SU-DHL-6 (cell line): ENCODE measurements around the gene KCNJ15.

Experiments
- H2AFZ ChIP-seq: fragments of 200-600 bp; sonication (generic); 2 replicates; pipeline ENCODE4 v1.6.1; 2014; ENCODE audit warnings: low read depth, mild to moderate bottlenecking, moderate library complexity, mixed read lengths, antibody characterized with exemption, low read length; ENCODE audit not compliant: severe bottlenecking
- H3F3A ChIP-seq: fragments of 200-600 bp; shearing (Covaris generic); 2 replicates; pipeline ENCODE4 v1.6.0; 2016; ENCODE audit warnings: antibody characterized with exemption, mild to moderate bottlenecking; ENCODE audit not compliant: insufficient read depth
- H3K27ac ChIP-seq: fragments of 200-600 bp; sonication (generic); 2 replicates; pipeline ENCODE4 v1.5.1; 2016; ENCODE audit warnings: low read depth, mild to moderate bottlenecking, low read length, moderate library complexity, mixed read lengths
- H3K27me3 ChIP-seq: fragments of 200-600 bp; sonication (generic), shearing (Covaris generic); 2 replicates; pipeline ENCODE4 v1.6.0; 2014; ENCODE audit warnings: mild to moderate bottlenecking, low read length
- H3K36me3 ChIP-seq: fragments of 200-600 bp; sonication (generic); 2 replicates; pipeline ENCODE4 v1.6.1; 2014; ENCODE audit warnings: mild to moderate bottlenecking, low read length, mixed read lengths
- H3K4me2 ChIP-seq: fragments of 300-600, 200-600 bp; shearing (Covaris generic), sonication (generic); 2 replicates; pipeline ENCODE4 v1.6.0; 2014; ENCODE audit warnings: low read length, low read depth, mild to moderate bottlenecking; ENCODE audit not compliant: poor library complexity, severe bottlenecking
- H3K4me3 ChIP-seq: fragments of 200-600 bp; sonication (generic); 2 replicates; pipeline ENCODE4 v1.5.1; 2014; ENCODE audit warnings: antibody characterized with exemption, low read length, mild to moderate bottlenecking, mixed read lengths; ENCODE audit not compliant: insufficient read depth, poor library complexity, severe bottlenecking
- H3K79me2 ChIP-seq: fragments of 200-600 bp; sonication (generic); 2 replicates; pipeline ENCODE4 v1.6.1; 2014; ENCODE audit warnings: mild to moderate bottlenecking, low read length, moderate library complexity; ENCODE audit not compliant: insufficient read depth
- H3K9ac ChIP-seq: fragments of 200-600 bp; sonication (generic); 2 replicates; pipeline ENCODE4 v1.7.0; 2014; ENCODE audit warnings: mild to moderate bottlenecking, low read length
- H3K9me2 ChIP-seq: fragments of 200-600 bp; sonication (generic); replicated peaks from 2 replicates; pipeline ENCODE4 v1.6.1; 2014; ENCODE audit warnings: low read length; ENCODE audit not compliant: insufficient read depth
- H3K9me3 ChIP-seq: fragments of 200-600 bp; sonication (generic); 2 replicates; pipeline ENCODE4 v1.6.1; 2014; ENCODE audit warnings: low read length, mixed read lengths; ENCODE audit not compliant: insufficient read depth
- H4K20me1 ChIP-seq: fragments of 200-600 bp; sonication (generic); 2 replicates; pipeline ENCODE4 v1.6.1; 2014; ENCODE audit warnings: low read depth, mild to moderate bottlenecking, antibody characterized with exemption, low read length, moderate library complexity, mixed read lengths
- CTCF ChIP-seq: fragments of 200-600 bp; sonication (generic); IDR thresholded peaks from one replicate; pipeline ENCODE4 v1.5.1; 2017; ENCODE audit warnings: antibody characterized with exemption, mild to moderate bottlenecking, low read length, moderate library complexity; ENCODE audit not compliant: insufficient read depth, poor library complexity, severe bottlenecking
- EZH2phosphoT487 ChIP-seq: fragments of 200-600 bp; sonication (generic), shearing (Covaris generic); conservative IDR thresholded peaks from 2 replicates; pipeline ENCODE4 v1.6.1; 2018; ENCODE audit warnings: mild to moderate bottlenecking, antibody characterized with exemption, low read length, moderate library complexity, mixed read lengths

The KCNJ15 gene

GRCh38 chr21:38265166-38265565, 8.4 kb downstream of the KCNJ15 start:
- Histone ChIP-seq H3K4me2 (no peak overlapping the region), H3K9me3 (no peaks in the 10 kb centered on the region), H3K36me3 (no peaks in the 10 kb centered on the region), H4K20me1 (no peaks in the 10 kb centered on the region), H3K9me2 (no peaks in the 10 kb centered on the region), H3K27me3 (no peaks in the 10 kb centered on the region), H3K9ac (no peak overlapping the region), H3K27ac (no peak overlapping the region), H2AFZ (no peak overlapping the region), H3F3A (no peaks in the 10 kb centered on the region), H3K79me2 (no peaks in the 10 kb centered on the region), H3K4me3 (no peak overlapping the region)
- TF ChIP-seq EZH2phosphoT487 (no peak), CTCF (no peak)

- no peak for TF ChIP-seq CTCF
- TF ChIP-seq EZH2phosphoT487, result no peak
- Histone ChIP-seq H3K9me3 (no peaks in the 10 kb centered on the region), H3K9me2 (no peaks in the 10 kb centered on the region), H3F3A (no peaks in the 10 kb centered on the region), H3K79me2 (no peaks in the 10 kb centered on the region), H3K27me3 (no peaks in the 10 kb centered on the region), H4K20me1 (no peaks in the 10 kb centered on the region), H3K4me3 (no peak overlapping the region), H3K36me3 (no peaks in the 10 kb centered on the region), H2AFZ (no peak overlapping the region), H3K9ac (no peak overlapping the region), H3K27ac (no peak overlapping the region), H3K4me2 (no peak overlapping the region)
Measured at GRCh38 chr21:38266732-38267131, 9.9 kb downstream of the KCNJ15 start.

- no peaks in the 10 kb centered on the region for H3K9me2 ChIP-seq
- H3K4me3 ChIP-seq, result no peak overlapping the region
- no peak overlapping the region for H3K27ac ChIP-seq
- no peak overlapping the region for H3K9ac ChIP-seq
- H3K9me3 ChIP-seq, result no peaks in the 10 kb centered on the region
- H4K20me1 ChIP-seq, result no peaks in the 10 kb centered on the region
- H3K27me3 ChIP-seq, result no peaks in the 10 kb centered on the region
- H2AFZ ChIP-seq, result no peak overlapping the region
- H3K36me3 ChIP-seq, result no peaks in the 10 kb centered on the region
- no peaks in the 10 kb centered on the region for H3K79me2 ChIP-seq
- H3K4me2 ChIP-seq, result no peak overlapping the region
- H3F3A ChIP-seq, result no peaks in the 10 kb centered on the region
- no peak for TF ChIP-seq CTCF
- TF ChIP-seq EZH2phosphoT487, result no peak
Measured at GRCh38 chr21:38267136-38267755, 10.5 kb downstream of the KCNJ15 start.
